ENCODE measurements around the gene FSIP1.

The FSIP1 gene

DNA sequence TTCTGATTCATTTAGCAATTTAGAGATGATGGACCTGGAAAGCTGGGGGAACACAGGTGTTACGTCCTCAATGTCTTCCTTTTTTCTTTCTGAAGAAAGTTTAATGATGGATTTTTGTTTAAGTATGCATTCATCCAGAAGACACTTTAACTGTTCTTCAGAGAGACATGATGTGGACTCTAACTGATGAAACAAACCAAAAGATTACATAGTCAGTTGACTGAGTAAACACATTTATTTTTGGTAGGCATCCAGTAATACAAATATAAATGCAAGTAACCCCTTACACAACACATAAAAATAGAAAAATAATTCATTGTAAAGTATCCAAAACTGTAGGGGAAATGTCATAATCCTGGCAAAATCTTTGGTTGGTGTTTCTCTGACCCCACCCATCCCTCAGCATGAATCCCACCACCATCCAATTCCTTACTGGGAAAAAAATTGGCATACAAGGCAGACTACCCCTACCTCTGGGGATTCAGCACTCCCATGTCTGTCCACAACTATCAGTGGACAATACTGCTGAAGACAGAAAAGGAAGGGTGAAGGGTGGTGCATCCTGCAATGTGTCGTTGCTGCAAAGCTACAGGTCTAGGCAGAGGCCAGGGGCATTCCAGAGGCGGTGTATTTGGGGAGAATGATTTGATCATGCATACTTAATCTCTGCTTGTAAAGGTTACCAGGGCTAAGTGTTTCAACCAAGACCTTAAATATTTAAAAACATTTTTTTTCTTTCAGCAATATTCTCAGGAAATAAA is 164.4 kb downstream of the FSIP1 start:
- no peak for DNase-seq (ENCODE audit: low read depth)

DNA sequence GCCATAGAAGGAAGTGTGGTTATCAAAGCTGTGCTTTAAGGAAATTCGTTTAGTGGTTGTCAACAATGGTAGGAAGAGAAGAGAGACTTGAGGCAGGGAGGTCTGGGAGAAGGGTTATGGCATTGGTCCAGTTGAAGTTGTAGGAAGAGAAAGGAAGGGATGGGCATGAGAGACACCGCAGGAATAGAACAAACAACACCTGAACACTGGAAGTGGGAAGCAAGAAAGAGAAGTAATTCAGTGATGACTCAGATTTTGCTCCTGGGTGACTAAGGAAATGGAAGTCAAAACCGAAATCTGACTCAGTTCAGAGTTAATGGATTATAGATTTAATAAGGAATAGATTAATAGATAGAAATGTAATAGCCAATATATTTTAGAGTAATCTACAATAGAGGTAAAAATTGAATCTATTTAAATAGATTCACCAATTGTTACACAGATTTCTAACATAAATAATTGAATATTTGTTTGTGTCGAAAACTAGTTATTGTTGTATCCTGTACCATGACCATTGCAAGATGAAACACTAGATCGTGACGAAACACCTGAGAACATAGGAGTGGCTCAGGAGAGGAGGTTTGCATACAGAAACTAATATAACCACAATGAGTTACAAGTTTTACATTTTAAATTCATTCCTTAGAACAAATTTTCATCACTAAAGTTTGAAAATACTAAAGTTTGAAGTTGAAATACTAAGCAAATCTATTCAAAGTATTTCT is 165.7 kb downstream of the FSIP1 start:
- no peak for DNase-seq (ENCODE audit: low read depth)

DNA sequence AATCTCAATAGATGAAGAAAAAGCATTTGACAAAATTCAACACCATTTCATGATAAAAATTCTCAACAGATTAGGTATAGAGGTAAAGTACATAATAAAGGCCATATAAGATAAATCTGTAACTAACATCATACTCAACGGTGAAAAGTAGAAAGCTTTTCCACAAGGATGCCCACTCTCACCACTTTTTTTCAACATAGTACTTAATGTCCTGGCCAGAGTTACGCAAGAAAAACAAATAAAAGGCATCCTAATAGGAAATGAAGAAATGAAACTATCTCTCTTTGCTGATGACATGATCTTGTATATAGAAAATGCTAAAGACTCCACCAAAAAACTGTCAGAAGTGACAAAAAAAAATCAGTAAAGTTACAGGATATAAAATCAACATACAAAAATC is 168.8 kb downstream of the FSIP1 start:
- no peak for DNase-seq (ENCODE audit: low read depth)

DNA sequence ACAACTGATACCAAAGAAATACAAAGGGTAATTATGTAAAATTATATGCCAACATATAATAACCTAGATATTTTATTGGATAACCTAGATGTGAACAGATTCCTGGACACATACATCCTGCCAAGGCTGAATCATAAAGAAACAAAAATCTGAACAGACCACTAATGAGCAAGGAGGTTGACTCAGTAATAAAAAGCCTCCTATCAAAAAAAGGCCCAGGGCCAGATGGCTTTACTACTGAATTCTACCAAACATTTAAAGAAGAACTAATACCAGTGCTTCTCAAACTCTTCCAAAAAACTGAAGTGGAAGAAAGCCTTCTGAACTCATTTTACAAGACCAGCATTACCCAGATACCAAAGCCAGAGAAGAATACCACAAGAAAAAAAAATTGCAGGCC is 169.4 kb downstream of the FSIP1 start:
- peak; percentile 70 for DNase-seq (ENCODE audit: low read depth)

DNA sequence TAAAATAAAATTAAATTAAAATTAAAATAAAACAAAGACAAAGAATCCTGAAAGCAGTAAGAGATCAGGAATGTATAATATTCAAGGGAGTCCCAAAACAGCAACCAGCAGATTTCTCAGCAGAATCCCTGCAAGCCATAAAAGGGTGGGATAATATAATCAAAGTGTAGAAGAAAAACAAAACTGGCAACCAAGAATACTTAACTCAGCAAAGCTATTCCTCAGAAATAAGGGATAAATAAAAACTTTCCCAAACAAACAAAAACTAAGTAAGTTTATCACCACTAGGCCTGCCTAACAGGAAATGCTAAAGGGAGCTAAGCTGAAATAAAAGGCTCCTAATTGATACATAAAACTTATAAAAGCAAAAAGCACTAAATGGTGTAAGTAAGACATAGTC is 172.0 kb downstream of the FSIP1 start:
- DNase-seq (ENCODE audit: low read depth) = no peak

DNA sequence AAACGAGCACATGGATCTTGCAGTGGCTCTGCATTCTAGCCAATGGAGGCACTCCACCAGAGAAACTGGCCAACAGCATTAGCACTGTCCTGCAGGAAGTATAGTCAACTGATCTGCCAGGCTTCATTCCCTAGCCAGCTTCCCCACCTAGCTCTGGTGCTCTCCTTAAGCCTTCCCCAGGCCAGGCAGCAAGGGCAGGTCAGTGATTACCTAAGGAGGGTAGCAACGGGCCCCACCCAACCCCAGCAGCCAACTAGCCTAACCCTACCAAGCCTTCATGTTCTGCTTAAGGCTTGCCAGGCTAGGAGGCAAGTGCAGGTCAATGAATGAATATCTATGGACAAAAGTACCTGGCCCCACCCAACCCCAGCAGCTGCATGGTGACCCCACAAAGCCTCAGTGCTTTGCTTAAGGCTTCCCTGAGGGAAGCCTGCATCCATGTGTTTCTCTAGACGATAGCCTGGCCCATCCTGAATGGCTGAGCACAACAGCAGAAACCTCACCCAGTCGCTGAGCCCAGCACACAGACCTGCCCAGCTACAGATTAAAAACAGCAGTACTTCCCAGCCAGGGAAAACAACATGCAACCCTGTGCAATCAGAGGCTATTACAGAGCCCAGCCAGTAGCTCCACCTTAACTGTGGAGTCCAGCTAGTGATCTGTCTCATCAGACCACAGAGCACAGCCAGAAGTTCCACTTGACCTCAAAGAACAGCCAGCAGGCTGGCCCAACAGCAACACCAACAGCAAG is 173.3 kb downstream of the FSIP1 start:
- no peak for DNase-seq (ENCODE audit: low read depth)

DNA sequence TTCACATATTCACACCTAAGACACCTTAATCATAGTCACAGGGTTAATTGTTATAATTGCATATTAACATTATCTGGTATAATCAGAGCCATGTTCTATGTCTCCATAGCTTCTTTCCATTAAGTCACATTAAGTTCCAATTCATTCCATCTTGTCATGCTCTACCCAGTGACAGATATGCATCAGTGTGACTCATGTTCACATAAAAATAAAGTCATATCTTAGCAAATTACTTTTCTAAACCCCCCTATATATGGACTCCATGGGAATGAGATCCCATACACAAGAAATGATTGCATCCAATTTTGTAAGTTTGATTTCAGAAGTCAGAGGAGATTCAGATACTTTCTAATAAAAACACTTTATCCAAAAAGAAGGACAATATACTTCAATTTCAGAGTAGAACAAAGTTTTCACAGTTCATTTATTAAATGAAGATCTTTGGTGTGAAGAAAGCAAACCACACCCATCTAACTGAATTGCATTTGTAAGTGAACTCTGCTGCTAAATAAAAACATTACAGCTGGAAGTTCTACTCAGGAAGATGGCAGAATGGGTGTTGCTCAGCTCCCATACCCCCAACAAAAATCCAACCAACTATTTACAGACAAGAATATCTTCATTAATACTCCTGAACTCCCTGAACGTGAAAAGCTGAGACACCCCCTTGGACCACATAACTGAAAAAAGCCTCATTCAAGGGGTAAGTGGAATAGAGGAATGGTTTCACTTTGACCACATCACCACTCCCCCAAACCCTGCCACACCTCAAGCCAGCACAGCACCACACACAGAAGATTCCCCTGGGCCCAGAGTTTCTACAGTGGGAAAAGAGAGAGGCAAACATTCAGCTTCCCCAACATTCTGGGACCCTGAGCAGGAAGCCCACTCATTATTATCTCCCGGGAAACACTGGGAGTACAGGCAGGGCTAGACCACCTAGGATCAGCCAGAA is 174.2 kb downstream of the FSIP1 start:
- peak; percentile 18 for DNase-seq (ENCODE audit: low read depth)

DNA sequence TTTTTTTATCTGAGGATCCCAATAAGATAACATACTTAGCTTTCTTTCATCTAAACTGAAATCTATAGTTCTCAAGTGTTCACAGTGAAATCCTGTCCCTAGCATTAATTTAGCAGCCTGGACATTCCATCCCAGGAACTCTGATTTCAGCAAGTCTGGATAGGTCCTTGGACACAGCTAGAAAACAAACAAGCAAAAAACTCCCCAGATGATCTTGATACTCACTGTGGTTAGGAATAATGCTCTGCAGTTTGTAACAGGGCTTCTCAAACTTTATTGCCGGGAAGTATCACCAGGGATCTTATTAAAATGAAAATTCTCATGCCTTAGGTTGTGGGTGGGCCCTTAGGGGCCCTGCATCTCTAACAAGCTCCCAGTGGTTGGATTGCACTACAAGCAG is 177.5 kb downstream of the FSIP1 start:
- peak; percentile 41 for DNase-seq (ENCODE audit: low read depth)

DNA sequence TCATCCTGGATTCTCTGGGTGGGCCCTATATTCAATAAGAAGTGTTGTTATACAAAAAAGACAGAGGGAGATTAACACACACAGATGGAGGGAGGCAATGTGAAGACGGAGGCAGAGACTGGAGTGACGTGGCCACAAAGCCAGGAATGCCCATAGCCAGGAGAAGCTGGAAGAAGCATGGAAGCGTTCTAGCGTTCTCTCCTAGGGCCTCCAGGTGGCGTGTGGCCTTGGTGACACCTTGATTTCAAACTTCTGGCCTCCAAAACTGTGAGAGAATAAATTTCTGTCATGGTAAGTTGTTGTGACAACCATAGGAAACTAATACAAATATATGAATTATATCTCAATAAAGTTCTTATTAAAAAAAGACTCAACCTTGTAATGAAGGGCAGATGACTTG is 180.5 kb downstream of the FSIP1 start:
- peak; percentile 14 for DNase-seq (ENCODE audit: low read depth)

DNA sequence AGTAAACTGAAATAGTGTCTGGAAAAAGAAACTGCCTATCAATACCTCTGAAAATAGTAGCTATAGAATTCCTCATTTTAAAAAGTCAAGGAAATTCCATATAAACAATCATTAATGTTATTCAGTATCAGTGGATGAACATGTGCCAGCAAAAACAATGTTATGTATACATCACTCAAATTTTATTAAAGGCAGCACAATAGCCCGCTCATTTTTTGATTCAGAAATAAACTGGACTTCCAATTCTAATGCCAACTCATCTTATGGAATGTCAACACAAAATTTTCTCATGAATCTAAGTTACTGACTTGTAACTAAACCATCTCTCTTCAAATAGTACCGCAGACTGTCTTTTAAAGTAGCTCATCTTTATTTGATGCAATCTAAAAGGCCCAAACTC is 182.8 kb downstream of the FSIP1 start:
- DNase-seq (ENCODE audit: low read depth) = peak; percentile 81

DNA sequence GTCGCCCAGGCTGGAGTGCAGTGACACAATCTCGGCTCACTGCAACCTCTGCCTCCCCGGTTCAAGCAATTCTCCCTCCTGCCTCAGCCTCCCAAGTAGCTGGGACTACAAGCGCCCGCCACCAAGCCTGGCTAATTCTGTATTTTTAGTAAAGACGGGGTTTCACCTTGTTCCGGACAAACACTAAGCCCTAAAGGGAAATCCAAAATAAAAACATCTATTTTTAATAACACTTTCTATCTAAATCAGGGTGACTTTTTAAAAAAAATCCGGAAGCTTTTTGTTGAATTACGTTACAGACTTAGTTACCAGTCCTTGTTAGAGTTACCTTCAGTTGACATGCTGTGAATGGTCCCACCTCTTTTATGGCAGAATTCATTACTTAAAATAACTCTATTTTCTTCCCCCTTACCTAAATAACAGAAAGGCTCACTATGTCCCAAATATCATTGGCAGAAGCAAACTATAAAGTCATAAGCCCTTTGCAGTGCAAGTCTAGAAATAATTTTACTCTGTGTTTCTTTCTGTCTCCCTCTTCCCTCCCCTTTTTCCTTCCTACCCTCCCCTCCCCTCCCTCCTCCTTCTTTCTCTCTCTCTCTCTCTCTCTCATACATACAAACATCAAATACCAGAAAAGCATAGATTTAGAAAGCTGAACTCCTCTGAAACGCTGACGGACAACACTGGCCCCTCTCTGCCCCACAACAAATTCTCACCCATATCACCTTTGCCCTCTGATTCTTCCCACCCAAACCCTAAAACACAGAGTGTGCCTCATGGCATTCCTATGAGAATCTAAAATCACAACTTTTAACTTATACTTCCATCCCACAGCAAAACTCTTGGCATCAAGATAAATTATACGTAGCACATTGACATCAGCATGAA is 183.4 kb downstream of the FSIP1 start:
- peak; percentile 79 for DNase-seq (ENCODE audit: low read depth)

DNA sequence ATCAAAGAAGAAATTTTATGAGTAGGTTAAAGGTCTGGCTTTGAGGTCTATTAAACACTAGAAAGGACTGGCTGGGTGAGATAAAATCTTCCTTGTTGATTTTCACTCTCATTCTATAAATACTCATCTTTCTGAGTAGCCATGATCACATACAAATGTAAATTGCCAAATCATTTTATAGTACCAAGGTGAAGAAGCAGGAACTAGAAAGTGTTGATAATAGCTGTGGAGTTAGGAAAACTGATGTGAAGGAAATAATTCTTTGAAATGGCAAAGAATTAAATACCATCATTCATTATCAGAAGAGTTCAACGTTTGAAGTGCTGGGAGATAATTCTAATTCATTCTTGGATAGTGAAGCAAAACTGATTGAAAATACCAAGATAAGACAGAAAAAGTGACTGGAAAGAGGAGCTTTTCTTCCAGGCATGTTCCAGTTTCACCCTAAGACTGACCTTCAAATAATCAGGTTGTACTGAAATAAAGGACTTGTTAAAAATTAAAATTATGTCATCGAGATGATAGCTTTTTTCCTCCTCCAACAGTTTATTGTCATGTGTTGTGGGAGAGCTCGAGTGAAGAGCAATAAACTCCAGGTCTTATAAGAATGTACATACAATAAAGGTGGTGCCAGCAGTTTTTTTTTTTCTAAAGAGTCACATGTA is 184.3 kb downstream of the FSIP1 start:
- peak; percentile 88 for DNase-seq (ENCODE audit: low read depth)

DNA sequence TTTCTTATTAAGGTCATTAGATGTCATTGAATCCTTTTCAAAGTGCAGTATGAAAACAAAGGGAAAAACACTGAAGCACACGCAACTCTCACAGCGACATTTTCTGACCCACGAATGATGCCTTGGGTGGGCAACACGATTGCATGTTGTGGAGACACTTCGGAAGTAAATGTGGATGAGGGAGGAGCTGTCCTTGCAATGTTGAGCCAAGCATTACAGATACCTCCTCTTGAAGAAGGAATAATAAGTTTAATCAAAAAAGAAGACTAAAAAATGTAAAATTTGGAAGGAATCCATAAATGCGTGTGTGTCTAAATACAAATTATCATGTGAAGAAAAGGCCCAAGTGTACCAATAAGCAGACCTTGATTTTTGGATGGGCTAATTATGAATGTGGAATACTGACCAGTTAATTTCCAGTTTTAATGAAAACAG is 184.9 kb downstream of the FSIP1 start:
- DNase-seq (ENCODE audit: low read depth) = peak; percentile 92

DNA sequence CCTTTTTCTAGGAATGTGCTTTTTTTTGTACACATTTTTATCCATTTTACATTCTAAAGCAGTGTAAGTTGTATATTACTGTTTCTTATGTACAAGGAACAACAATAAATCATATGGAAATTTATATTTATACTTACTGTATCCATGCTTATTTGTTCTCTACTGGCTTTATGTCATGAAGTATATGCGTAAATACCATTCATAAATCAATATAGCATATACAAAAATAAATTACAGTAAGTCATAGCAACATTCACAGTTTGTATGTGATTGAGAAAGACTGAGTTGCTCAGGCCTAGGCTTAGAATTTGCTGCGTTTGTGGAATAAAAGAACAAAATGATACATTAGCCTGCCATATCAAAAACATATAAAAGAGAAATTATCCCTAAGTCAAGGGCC is 185.3 kb downstream of the FSIP1 start:
- no peak for DNase-seq (ENCODE audit: low read depth)

DNA sequence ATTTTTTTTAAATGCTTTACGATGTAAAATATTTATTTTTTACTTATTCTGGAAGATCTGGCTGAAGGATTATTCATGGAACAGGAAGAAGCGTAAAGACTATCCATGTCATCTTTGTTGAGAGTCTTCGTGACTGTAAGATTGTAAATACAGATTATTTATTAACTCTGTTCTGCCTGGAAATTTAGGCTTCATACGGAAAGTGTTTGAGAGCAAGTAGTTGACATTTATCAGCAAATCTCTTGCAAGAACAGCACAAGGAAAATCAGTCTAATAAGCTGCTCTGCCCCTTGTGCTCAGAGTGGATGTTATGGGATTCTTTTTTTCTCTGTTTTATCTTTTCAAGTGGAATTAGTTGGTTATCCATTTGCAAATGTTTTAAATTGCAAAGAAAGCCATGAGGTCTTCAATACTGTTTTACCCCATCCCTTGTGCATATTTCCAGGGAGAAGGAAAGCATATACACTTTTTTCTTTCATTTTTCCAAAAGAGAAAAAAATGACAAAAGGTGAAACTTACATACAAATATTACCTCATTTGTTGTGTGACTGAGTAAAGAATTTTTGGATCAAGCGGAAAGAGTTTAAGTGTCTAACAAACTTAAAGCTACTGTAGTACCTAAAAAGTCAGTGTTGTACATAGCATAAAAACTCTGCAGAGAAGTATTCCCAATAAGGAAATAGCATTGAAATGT is 186.1 kb downstream of the FSIP1 start:
- DNase-seq (ENCODE audit: low read depth) = peak; percentile 79

DNA sequence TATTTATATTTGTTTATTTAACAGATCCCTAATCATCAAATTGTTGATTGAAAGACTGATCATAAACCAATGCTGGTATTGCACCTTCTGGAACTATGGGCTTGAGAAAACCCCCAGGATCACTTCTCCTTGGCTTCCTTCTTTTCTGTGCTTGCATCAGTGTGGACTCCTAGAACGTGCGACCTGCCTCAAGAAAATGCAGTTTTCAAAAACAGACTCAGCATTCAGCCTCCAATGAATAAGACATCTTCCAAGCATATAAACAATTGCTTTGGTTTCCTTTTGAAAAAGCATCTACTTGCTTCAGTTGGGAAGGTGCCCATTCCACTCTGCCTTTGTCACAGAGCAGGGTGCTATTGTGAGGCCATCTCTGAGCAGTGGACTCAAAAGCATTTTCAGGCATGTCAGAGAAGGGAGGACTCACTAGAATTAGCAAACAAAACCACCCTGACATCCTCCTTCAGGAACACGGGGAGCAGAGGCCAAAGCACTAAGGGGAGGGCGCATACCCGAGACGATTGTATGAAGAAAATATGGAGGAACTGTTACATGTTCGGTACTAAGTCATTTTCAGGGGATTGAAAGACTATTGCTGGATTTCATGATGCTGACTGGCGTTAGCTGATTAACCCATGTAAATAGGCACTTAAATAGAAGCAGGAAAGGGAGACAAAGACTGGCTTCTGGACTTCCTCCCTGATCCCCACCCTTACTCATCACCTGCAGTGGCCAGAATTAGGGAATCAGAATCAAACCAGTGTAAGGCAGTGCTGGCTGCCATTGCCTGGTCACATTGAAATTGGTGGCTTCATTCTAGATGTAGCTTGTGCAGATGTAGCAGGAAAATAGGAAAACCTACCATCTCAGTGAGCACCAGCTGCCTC is 187.1 kb downstream of the FSIP1 start:
- peak; percentile 80 for DNase-seq (ENCODE audit: low read depth)

DNA sequence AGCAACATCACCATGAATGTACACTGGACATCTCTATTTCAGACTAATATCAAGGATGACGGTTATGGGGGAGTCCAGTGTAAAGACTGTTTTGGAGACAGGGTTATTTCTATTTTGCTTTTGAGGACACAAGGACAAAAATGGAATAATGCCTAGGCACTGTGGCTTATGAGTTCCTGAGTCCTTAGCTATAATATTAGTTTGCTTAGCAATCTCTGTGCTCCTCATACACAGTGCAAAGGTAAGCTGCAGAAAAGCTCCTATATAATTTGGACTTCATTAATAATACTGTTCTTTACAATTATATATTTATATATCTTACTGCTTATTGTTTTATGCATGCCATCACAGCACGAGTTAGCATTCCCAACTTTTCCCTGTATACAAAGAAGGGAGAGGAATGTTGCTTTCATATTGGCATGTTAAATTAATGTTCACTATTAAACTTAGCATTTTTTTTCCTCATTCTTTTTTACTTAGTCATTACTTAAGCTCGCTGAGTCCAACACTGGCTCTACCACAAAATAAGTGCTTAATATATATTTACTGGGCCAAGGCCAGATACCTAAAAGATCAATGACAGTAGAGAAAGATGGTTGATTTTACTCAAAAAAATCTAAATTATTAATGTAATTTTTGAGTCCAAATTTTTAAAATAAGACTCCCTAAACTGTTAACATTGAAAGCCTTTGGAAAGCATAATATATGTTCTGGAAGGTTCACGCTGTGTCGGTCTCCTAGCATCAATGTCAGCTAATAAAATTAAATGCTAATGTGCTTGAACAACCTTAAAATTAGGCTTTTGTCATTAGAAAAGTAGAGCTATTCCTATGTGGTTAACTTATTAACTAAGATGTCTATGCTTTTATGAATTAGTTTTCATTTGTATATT is 187.9 kb downstream of the FSIP1 start:
- DNase-seq (ENCODE audit: low read depth) = peak; percentile 76
